Measurements from ENCODE around the gene PPP1R1C. TPM values are rescaled to one million over a fixed set of nuclear protein-coding genes. Genes with fewer than 3 reads are reported as not detected.

PPP1R1C gene
- total RNA-seq, 1 experiment from 2014 or later = 3.4 TPM

DNA sequence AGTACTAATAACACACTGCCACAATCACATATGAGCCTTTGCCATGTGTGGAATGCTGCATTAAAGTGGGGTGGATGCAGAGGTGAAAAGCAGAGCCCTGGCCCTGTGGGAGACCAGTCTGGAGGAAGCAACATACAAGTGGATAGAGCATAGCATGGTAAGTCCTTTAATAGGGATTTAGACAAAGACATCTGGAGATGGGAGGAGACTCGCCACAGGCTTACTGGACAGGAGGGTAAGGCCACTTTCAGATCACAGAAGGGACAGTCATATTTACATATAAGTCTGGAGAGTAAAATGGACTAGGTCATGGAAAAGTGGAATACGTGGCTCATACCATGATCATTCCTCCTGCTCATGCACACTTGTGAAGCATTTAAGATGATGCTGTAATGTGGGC is 84.3 kb downstream of the PPP1R1C start (continued):
- TF ChIP-seq, protein P1, sequence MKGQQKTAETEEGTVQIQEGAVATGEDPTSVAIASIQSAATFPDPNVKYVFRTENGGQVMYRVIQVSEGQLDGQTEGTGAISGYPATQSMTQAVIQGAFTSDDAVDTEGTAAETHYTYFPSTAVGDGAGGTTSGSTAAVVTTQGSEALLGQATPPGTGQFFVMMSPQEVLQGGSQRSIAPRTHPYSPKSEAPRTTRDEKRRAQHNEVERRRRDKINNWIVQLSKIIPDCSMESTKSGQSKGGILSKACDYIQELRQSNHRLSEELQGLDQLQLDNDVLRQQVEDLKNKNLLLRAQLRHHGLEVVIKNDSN (CRISPR knock-in tag; IDR thresholded peaks at IDR 0.05) = no peak
- TF ChIP-seq SP1 (CRISPR knock-in tag; conservative IDR thresholded peaks at IDR 0.05) = no peak
- TF ChIP-seq GRHL2 (CRISPR knock-in tag; IDR thresholded peaks at IDR 0.05; ENCODE audit: insufficient replicate concordance, severe bottlenecking) = no peak
- TF ChIP-seq NR2C2 (CRISPR knock-in tag; IDR thresholded peaks at IDR 0.05) = no peak
- no peak for TF ChIP-seq NR3C1 (CRISPR knock-in tag; conservative IDR thresholded peaks at IDR 0.05; ENCODE audit: low read depth)

- ATAC-seq (no peak; the same call in 1 of the 2 replicates), DNase-seq (ENCODE audit: low spot score) (no peak)
- Mint-ChIP-seq H3K27me3 (ENCODE audit: low read depth) (no peaks in the 10 kb centered on the region), H3K4me1 (peaks cover 33% of the 10 kb centered on the region), H3K9me3 (no peaks in the 10 kb centered on the region), H3K27ac (no peak overlapping the region), H3K4me3 (no peak overlapping the region), H3K36me3 (no peaks in the 10 kb centered on the region)
- TF ChIP-seq NFYB (CRISPR knock-in tag; conservative IDR thresholded peaks at IDR 0.05; ENCODE audit: low read depth) (no peak), NR2C2 (CRISPR knock-in tag; IDR thresholded peaks at IDR 0.05) (no peak), ZNF232 (CRISPR knock-in tag; IDR thresholded peaks at IDR 0.05) (no peak), PRRX2 (CRISPR knock-in tag; IDR thresholded peaks at IDR 0.05) (no peak), SMAD3 (CRISPR knock-in tag; IDR thresholded peaks at IDR 0.05; ENCODE audit: borderline replicate concordance) (no peak), ATF1 (CRISPR knock-in tag; IDR thresholded peaks at IDR 0.05) (no peak), ZSCAN18 (CRISPR knock-in tag; IDR thresholded peaks at IDR 0.05) (no peak), ZNF416 (CRISPR knock-in tag; IDR thresholded peaks at IDR 0.05) (no peak), NR1H2 (CRISPR knock-in tag; IDR thresholded peaks at IDR 0.05) (no peak)
- TF ChIP-seq, protein P2, sequence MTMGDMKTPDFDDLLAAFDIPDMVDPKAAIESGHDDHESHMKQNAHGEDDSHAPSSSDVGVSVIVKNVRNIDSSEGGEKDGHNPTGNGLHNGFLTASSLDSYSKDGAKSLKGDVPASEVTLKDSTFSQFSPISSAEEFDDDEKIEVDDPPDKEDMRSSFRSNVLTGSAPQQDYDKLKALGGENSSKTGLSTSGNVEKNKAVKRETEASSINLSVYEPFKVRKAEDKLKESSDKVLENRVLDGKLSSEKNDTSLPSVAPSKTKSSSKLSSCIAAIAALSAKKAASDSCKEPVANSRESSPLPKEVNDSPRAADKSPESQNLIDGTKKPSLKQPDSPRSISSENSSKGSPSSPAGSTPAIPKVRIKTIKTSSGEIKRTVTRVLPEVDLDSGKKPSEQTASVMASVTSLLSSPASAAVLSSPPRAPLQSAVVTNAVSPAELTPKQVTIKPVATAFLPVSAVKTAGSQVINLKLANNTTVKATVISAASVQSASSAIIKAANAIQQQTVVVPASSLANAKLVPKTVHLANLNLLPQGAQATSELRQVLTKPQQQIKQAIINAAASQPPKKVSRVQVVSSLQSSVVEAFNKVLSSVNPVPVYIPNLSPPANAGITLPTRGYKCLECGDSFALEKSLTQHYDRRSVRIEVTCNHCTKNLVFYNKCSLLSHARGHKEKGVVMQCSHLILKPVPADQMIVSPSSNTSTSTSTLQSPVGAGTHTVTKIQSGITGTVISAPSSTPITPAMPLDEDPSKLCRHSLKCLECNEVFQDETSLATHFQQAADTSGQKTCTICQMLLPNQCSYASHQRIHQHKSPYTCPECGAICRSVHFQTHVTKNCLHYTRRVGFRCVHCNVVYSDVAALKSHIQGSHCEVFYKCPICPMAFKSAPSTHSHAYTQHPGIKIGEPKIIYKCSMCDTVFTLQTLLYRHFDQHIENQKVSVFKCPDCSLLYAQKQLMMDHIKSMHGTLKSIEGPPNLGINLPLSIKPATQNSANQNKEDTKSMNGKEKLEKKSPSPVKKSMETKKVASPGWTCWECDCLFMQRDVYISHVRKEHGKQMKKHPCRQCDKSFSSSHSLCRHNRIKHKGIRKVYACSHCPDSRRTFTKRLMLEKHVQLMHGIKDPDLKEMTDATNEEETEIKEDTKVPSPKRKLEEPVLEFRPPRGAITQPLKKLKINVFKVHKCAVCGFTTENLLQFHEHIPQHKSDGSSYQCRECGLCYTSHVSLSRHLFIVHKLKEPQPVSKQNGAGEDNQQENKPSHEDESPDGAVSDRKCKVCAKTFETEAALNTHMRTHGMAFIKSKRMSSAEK (CRISPR knock-in tag; IDR thresholded peaks at IDR 0.05; ENCODE audit: borderline replicate concordance) = no peak
- POLR2A ChIA-PET = no interaction called here
- CTCF ChIA-PET = no interaction called here
These were observed 85.1 kb downstream of the PPP1R1C start for GRCh38 chr2:182070736-182071135.

- Mint-ChIP-seq H3K4me1 (peaks cover 20% of the 10 kb centered on the region), H3K9me3 (no peaks in the 10 kb centered on the region), H3K4me3 (no peak overlapping the region), H3K36me3 (no peaks in the 10 kb centered on the region), H3K27me3 (ENCODE audit: low read depth) (no peaks in the 10 kb centered on the region), H3K27ac (no peak overlapping the region)
- ChIA-PET POLR2A (no interaction called here), CTCF (interaction anchor here (1.2 kb wide), 1 partner anchor 335 kb away, joined by 3 read pairs; no protein-coding TSS in a partner anchor)
- ATAC-seq = no peak
- DNase-seq (ENCODE audit: low spot score) = no peak
- TF ChIP-seq MXD4 (CRISPR knock-in tag; IDR thresholded peaks at IDR 0.05; ENCODE audit: borderline replicate concordance) (no peak), ZNF317 (CRISPR knock-in tag; IDR thresholded peaks at IDR 0.05; ENCODE audit: borderline replicate concordance, low read depth) (no peak), TEAD4 (CRISPR knock-in tag; IDR thresholded peaks at IDR 0.05) (no peak), TP53 (CRISPR knock-in tag; IDR thresholded peaks at IDR 0.05) (no peak), ARID4B (CRISPR knock-in tag; IDR thresholded peaks at IDR 0.05; ENCODE audit: borderline replicate concordance) (no peak), ESRRA (CRISPR knock-in tag; IDR thresholded peaks at IDR 0.05; ENCODE audit: borderline replicate concordance) (no peak), GRHL2 (CRISPR knock-in tag; IDR thresholded peaks at IDR 0.05; ENCODE audit: insufficient replicate concordance, severe bottlenecking) (no peak)
- TF ChIP-seq, protein P3, sequence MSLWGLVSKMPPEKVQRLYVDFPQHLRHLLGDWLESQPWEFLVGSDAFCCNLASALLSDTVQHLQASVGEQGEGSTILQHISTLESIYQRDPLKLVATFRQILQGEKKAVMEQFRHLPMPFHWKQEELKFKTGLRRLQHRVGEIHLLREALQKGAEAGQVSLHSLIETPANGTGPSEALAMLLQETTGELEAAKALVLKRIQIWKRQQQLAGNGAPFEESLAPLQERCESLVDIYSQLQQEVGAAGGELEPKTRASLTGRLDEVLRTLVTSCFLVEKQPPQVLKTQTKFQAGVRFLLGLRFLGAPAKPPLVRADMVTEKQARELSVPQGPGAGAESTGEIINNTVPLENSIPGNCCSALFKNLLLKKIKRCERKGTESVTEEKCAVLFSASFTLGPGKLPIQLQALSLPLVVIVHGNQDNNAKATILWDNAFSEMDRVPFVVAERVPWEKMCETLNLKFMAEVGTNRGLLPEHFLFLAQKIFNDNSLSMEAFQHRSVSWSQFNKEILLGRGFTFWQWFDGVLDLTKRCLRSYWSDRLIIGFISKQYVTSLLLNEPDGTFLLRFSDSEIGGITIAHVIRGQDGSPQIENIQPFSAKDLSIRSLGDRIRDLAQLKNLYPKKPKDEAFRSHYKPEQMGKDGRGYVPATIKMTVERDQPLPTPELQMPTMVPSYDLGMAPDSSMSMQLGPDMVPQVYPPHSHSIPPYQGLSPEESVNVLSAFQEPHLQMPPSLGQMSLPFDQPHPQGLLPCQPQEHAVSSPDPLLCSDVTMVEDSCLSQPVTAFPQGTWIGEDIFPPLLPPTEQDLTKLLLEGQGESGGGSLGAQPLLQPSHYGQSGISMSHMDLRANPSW (CRISPR knock-in tag; conservative IDR thresholded peaks at IDR 0.05; ENCODE audit: low read depth) = no peak
These were observed 87.2 kb downstream of the PPP1R1C start for GRCh38 chr2:182072861-182073260.
